Measurements from ENCODE around the gene TCEA3. TPM values are rescaled to one million over a fixed set of nuclear protein-coding genes. Genes with fewer than 3 reads are reported as not detected.

Gene TCEA3
- total RNA-seq, 1 donor from 2014 or later, result 9.7 TPM

DNA sequence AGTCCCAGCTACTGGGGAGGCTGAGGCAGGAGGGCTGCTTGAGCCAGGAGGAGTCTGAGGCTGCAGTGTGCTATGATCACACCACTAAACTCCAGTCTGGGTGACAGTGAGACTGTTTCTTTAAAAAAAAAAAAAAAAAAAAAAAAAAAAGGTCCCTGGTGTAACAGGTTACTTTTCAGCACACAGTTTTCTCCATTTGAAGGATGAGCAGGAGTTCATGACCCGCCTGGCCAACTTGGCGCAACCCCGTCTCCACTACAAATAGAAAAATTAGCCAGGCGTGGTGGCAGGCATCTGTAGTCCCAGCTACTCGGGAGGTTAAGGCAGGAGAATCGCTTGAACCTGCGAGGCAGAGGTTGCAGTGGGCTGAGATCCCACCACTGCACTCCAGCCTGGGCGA, 92.8 kb downstream of the TCEA3 start:
- DNase-seq (ENCODE audit: low spot score), result no peak
- Mint-ChIP-seq H3K27ac (ENCODE audit: unreplicated experiment) (no peak overlapping the region), H3K36me3 (ENCODE audit: low read depth, unreplicated experiment) (peaks cover 21% of the 10 kb centered on the region), H3K27me3 (ENCODE audit: unreplicated experiment) (peaks cover 1% of the 10 kb centered on the region), H3K9me3 (ENCODE audit: unreplicated experiment) (no peaks in the 10 kb centered on the region), H3K4me3 (ENCODE audit: unreplicated experiment) (no peak overlapping the region), H3K4me1 (ENCODE audit: unreplicated experiment) (no peaks in the 10 kb centered on the region)
- TF ChIP-seq, protein P1, sequence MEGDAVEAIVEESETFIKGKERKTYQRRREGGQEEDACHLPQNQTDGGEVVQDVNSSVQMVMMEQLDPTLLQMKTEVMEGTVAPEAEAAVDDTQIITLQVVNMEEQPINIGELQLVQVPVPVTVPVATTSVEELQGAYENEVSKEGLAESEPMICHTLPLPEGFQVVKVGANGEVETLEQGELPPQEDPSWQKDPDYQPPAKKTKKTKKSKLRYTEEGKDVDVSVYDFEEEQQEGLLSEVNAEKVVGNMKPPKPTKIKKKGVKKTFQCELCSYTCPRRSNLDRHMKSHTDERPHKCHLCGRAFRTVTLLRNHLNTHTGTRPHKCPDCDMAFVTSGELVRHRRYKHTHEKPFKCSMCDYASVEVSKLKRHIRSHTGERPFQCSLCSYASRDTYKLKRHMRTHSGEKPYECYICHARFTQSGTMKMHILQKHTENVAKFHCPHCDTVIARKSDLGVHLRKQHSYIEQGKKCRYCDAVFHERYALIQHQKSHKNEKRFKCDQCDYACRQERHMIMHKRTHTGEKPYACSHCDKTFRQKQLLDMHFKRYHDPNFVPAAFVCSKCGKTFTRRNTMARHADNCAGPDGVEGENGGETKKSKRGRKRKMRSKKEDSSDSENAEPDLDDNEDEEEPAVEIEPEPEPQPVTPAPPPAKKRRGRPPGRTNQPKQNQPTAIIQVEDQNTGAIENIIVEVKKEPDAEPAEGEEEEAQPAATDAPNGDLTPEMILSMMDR (IDR thresholded peaks at IDR 0.05; ENCODE audit: unreplicated experiment), result no peak

Other genes with a start within 250 kb of the TCEA3 start
- 0.54 TPM for gene HTR1D, start 207.2 kb downstream of the TCEA3 start, total RNA-seq (ENCODE audit: unreplicated experiment)
- 146 TPM for gene HNRNPR, start 80.5 kb downstream of the TCEA3 start, total RNA-seq (ENCODE audit: unreplicated experiment)
- 26.0 TPM for gene ZNF436, start 54.9 kb downstream of the TCEA3 start, total RNA-seq (ENCODE audit: unreplicated experiment)
- 36.4 TPM for gene ASAP3, start 59.4 kb upstream of the TCEA3 start, total RNA-seq (ENCODE audit: unreplicated experiment)
- gene E2F2, start 106.5 kb upstream of the TCEA3 start, total RNA-seq (ENCODE audit: unreplicated experiment), result 0.69 TPM
- gene ID3, start 134.8 kb upstream of the TCEA3 start, total RNA-seq (ENCODE audit: unreplicated experiment), result 240 TPM

Data from endothelial cell (in vitro differentiated cells).